Thoracic aorta (tissue), 2 donors: ENCODE data around the gene MMP14. TPM values are rescaled to one million over a fixed set of nuclear protein-coding genes. Genes with fewer than 3 reads are reported as not detected.
A peak's percentile ranks its signal among the peaks of the same experiment; 100 is the strongest.
"Not testable (repeated sequence)": the region's sequence is repeated elsewhere in the genome, so short reads cannot be mapped to it uniquely, and the experiment has no call there.

Source experiments
- ATAC-seq: fragments of 150-250 bp; one replicate; pipeline ENCODE4 v1.8.0; 2017; ENCODE audit warnings: low read depth; ENCODE audit not compliant: insufficient number of reproducible peaks, low FRiP score
- DNase-seq: peaks from one replicate; pipeline ENCODE4 v3.0.0-alpha.2; 2020; ENCODE audit warnings: low spot score
- H3K27ac ChIP-seq, 2 donors: fragments of 200-600 bp; sonication (generic); 1 replicate in 1 of 2; 2 replicates in 1 of 2; pipeline ENCODE4 v1.5.1; 2016; ENCODE audit warnings: mild to moderate bottlenecking in 2 of 2, moderate library complexity in 2 of 2
- H3K27me3 ChIP-seq: fragments of 200-600 bp; sonication (generic); replicated peaks from 2 replicates; pipeline ENCODE4 v1.6.0; 2016; ENCODE audit warnings: mild to moderate bottlenecking; ENCODE audit not compliant: insufficient read depth
- H3K36me3 ChIP-seq: fragments of 200-600 bp; sonication (generic); one replicate; pipeline ENCODE4 v1.5.1; 2016
- H3K4me1 ChIP-seq, 2 donors: fragments of 200-600 bp; sonication (generic); 1 replicate in 1 of 2; 2 replicates in 1 of 2; pipeline versions ENCODE4 v1.5.1 to v1.6.0; 2016; ENCODE audit warnings: low read depth in 2 of 2, mild to moderate bottlenecking in 1 of 2; ENCODE audit not compliant: control insufficient read depth in 1 of 2
- H3K4me3 ChIP-seq: fragments of 200-600 bp; sonication (generic); 2 replicates; pipeline ENCODE4 v1.5.1; 2016; ENCODE audit warnings: mild to moderate bottlenecking
- H3K9me3 ChIP-seq: fragments of 200-600 bp; sonication (generic); 2 replicates; pipeline ENCODE4 v1.5.1; 2016
- total RNA-seq, 2 donors: library from RNA; depleted of rRNA; stranded (reverse); fragments of >200 nt; gene quantifications; one replicate each; pipeline versions ENCODE4 v1.1.0 to v1.2.3, GENCODE V29; 2016
- TF ChIP-seq, protein P1 (sequence below): fragments of 200-600 bp; sonication (generic); IDR thresholded peaks from one replicate; pipeline ENCODE4 v1.5.1; 2019; ENCODE audit warnings: antibody characterized with exemption

The MMP14 gene
- total RNA-seq, 2 donors from 2014 or later, result 160 to 182 TPM

DNA sequence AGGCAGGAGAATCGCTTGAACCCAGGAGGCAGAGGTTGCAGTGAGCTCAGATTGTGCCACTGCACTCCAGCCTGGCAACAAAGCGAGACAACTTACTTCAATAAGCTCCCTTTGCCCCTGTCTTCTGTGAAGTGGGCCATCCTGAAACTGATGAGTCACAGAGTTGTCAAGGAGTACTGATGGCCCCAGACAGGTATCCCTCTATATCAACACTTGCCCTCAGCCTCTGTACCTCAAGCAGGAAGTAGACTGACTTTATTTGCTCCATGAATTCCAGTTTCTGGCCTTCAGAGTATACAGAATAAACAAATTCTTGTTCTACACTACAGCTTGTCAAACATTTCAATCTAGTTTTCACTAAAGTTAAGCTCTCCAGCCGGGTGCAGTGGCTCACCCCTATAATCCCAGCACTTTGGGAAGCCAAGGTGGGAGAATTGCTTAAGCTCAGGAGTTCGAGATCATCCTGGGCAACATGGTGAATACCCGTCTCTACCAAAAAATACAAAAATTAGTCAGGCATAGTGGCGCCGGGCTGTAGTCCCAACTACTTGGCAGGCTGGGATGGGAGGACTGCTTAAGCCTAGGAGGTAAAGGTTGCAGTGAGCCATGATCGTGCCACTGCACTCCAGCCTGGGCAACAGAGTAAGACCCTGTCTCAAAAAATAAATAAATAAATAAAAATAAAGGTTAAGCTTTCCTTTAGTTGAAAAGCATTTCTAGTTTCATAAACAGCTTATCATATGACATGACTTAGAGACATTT is 18.8 kb downstream of the MMP14 start:
- Histone ChIP-seq H3K27ac (no peak overlapping the region), H3K4me1 (peaks cover 21 to 44% of the 10 kb centered on the region in 2 donors), H3K9me3 (no peaks in the 10 kb centered on the region), H3K27me3 (no peaks in the 10 kb centered on the region), H3K4me3 (no peak overlapping the region), H3K36me3 (no peaks in the 10 kb centered on the region)
- no peak for ATAC-seq
- no peak for DNase-seq
- TF ChIP-seq, protein P1, sequence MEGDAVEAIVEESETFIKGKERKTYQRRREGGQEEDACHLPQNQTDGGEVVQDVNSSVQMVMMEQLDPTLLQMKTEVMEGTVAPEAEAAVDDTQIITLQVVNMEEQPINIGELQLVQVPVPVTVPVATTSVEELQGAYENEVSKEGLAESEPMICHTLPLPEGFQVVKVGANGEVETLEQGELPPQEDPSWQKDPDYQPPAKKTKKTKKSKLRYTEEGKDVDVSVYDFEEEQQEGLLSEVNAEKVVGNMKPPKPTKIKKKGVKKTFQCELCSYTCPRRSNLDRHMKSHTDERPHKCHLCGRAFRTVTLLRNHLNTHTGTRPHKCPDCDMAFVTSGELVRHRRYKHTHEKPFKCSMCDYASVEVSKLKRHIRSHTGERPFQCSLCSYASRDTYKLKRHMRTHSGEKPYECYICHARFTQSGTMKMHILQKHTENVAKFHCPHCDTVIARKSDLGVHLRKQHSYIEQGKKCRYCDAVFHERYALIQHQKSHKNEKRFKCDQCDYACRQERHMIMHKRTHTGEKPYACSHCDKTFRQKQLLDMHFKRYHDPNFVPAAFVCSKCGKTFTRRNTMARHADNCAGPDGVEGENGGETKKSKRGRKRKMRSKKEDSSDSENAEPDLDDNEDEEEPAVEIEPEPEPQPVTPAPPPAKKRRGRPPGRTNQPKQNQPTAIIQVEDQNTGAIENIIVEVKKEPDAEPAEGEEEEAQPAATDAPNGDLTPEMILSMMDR, result no peak

DNA sequence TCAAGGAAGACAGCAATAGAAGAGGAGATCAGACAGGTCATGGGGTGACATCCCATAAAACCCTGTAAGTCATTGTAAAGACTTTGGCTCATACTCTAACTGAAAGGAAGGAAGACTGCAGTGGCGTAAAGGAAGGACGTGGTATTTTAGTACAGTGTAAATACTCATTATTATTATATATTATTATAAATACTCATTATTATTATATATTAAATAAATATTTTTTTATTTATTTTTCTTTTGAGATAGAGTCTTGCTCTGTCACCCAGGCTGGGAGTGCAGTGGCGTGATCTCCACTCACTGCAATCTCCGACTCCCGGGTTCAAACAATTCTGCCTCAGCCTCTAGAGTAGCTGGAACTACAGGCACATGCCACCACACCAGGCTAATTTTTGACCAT is 20.0 kb downstream of the MMP14 start:
- Histone ChIP-seq H3K27me3 (no peaks in the 10 kb centered on the region), H3K4me1 (peaks cover 11 to 31% of the 10 kb centered on the region in 2 donors), H3K9me3 (no peaks in the 10 kb centered on the region), H3K27ac (no peak overlapping the region), H3K4me3 (no peak overlapping the region), H3K36me3 (no peaks in the 10 kb centered on the region)
- TF ChIP-seq, protein P1, result no peak
- ATAC-seq (no peak), DNase-seq (no peak)

DNA sequence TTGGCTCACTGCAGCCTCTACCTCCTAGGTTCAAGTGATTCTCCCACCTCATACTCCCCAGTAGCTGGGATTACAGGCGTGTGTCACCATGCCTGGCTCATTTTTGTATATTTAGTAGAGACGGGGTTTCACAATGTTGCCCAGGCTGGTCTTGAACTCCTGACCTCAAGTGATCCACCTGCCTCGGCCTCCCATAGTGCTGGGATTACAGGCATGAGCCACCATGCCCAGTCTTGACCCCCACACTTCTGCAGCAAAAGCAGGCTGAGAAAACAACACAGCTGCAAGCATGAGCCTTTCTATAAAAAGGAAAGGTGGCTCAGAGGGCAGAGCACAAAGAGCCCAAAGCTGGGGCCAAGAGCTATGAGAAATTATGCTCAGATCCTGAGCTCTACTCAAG is 24.0 kb downstream of the MMP14 start:
- H3K4me1 ChIP-seq, result peaks cover 0 to 10% of the 10 kb centered on the region in 2 donors
- H3K27me3 ChIP-seq, H3K9me3 ChIP-seq, DNase-seq, H3K4me3 ChIP-seq, H3K36me3 ChIP-seq, ATAC-seq, H3K27ac ChIP-seq: not testable (repeated sequence)

DNA sequence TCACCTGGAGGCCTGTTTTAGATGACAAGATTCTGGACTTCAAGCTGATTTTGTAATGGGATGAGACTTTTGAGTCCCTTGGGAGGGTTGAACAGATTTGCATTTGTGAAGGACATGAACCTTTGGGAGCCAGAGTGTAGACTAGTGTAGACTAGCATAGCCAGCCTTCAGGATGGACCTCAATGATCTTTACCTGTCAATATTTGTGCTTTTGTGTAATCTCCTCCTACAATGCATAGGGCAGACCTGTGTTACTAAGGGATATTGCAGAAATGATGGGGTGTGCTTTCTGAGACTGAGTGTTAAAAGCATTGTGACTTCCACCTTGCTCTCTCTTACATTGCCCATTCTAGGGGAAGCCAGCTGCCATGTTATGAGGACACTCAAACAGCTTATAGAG is 25.3 kb downstream of the MMP14 start:
- H3K9me3 ChIP-seq, result no peaks in the 10 kb centered on the region
- no peaks in the 10 kb centered on the region for H3K36me3 ChIP-seq
- DNase-seq (no peak), ATAC-seq (no peak)
- H3K27ac ChIP-seq, result no peak overlapping the region
- no peaks in the 10 kb centered on the region for H3K27me3 ChIP-seq
- no peak overlapping the region for H3K4me3 ChIP-seq
- TF ChIP-seq, protein P1, result no peak
- H3K4me1 ChIP-seq, result peaks cover 0 to 10% of the 10 kb centered on the region in 2 donors

DNA sequence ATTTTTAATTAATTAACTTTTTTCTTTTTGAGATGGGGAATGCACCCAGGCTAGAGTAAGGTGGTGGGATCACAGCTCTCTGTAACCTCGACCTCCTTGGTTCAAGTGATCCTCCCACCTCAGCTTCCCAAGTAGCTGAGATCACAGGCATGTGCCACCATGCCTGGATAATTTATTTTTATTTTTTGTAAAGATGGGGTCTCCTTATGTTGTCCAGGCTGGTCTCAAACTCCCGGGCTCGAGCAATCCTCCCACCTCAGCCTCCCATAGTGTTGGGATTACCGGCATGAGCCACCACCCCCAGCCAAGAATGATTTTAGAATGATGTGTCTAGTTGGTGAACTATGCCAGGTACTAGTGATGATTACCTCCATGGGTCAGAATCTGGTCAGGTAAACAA is 28.6 kb downstream of the MMP14 start:
- DNase-seq (no peak), ATAC-seq (peak; percentile 6)
- no peak overlapping the region for H3K27ac ChIP-seq
- H3K27me3 ChIP-seq, result no peaks in the 10 kb centered on the region
- peaks cover 3 to 6% of the 10 kb centered on the region in 2 donors for H3K4me1 ChIP-seq
- TF ChIP-seq, protein P1, result no peak
- H3K4me3 ChIP-seq, result no peak overlapping the region
- no peaks in the 10 kb centered on the region for H3K36me3 ChIP-seq
- H3K9me3 ChIP-seq, result no peaks in the 10 kb centered on the region
